ENCODE results near the gene RAVER1.
A peak's percentile ranks its signal among the peaks of the same experiment; 100 is the strongest.
"Not testable (repeated sequence)": the region's sequence is repeated elsewhere in the genome, so short reads cannot be mapped to it uniquely, and the experiment has no call there.

RAVER1 gene, protein sequence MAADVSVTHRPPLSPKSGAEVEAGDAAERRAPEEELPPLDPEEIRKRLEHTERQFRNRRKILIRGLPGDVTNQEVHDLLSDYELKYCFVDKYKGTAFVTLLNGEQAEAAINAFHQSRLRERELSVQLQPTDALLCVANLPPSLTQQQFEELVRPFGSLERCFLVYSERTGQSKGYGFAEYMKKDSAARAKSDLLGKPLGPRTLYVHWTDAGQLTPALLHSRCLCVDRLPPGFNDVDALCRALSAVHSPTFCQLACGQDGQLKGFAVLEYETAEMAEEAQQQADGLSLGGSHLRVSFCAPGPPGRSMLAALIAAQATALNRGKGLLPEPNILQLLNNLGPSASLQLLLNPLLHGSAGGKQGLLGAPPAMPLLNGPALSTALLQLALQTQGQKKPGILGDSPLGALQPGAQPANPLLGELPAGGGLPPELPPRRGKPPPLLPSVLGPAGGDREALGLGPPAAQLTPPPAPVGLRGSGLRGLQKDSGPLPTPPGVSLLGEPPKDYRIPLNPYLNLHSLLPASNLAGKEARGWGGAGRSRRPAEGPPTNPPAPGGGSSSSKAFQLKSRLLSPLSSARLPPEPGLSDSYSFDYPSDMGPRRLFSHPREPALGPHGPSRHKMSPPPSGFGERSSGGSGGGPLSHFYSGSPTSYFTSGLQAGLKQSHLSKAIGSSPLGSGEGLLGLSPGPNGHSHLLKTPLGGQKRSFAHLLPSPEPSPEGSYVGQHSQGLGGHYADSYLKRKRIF

GRCh38 chr19:10332965-10333757 is at the start of gene RAVER1:
Gene RAVER1, minus strand, starts transcription at chr19:10333529. Its CDS starts 22 bp downstream, at chr19:10333507.
- peak; percentile 94 for DNase-seq

- not testable (repeated sequence) for DNase-seq
These were observed 49.8 kb upstream of the RAVER1 start for GRCh38 chr19:10383223-10383499.

DNA sequence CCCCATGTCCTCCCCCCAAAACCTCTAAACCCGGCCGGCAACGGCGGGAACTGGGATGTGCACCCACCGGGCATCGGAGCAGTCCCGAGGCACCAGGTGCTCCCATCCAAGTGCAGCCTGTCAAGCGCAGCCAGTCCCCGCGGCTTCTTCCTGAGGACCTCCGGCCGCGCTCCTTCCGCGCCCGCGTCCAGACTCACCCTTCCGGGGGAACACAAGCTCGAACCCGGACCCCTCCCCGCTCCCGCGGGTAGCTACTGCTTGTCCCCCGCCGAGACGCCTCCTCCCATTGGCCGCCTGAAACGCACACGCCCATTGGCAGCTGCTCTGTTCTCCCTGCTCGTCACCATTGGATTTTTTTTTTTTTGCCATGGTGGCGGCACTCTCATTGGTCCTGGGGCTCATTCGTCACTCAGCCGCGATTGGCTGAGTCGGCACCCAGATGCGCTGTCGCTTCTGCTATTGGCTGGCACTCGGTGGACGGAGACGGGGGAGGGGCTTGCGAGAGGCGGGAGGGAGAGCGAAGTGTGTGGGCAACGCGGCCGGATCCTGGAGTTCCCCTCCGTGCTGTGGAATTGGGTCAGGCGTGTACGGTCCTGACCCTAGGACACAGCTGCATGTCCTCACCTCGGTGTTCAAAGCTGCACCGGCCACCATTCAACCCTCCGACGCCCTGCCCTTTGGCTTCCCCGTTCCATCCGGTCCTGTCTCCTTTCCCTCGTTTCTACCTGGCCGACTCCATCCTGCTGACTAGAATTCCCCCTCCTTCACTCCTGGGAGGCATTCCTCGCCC is 47.2 kb upstream of the RAVER1 start, which contains the start of gene TYK2:
Gene TYK2 (minus strand): TSS at position 260 of the 790 bp plus-strand sequence. CDS start 2,166 bp downstream, outside the sequence.
- peak; percentile 99 for DNase-seq

DNA sequence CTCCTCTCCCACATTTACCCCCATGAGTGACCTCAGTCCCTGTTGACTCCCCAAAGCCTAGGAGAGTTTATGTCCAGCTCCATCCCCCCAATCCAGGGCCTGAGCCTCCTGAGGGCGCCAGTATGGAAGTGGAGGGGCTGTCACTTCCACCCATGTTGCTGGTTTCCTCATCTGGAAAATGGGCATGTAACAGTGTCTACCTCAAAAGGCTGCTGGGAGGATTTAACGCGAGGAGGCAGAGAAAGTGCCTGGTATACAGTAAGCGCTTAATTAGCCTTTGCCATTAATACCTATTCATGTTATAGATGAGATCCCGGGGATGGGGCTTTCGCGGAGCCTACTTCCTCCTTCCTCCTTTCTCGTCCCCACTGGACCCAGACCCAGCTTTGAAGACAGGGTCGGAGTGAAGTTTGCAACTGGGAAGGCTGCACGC is 46.6 kb upstream of the RAVER1 start:
- no peak for DNase-seq

DNA sequence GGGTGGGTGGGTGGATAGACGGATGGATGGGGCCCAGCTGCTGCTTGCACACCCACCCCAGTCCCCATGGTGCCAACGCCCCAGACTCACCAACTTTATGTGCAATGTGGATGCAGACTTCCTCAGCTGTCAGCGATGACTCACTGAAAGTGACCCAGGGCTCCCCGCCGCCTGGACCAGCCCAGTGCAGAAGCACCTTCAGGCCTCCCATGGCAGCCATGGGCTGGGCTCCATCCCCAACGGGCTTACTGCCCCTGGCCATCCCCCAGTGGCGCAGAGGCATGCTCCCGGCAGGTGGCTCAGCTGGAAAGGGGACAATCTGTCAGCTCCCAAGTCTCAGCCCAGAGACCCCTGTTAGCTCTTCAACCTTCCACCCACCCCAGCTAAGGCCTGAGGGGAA is 44.8 kb upstream of the RAVER1 start:
- DNase-seq, result no peak

- DNase-seq, result not testable (repeated sequence)
These were observed 43.9 kb upstream of the RAVER1 start for GRCh38 chr19:10377140-10377640.

DNA sequence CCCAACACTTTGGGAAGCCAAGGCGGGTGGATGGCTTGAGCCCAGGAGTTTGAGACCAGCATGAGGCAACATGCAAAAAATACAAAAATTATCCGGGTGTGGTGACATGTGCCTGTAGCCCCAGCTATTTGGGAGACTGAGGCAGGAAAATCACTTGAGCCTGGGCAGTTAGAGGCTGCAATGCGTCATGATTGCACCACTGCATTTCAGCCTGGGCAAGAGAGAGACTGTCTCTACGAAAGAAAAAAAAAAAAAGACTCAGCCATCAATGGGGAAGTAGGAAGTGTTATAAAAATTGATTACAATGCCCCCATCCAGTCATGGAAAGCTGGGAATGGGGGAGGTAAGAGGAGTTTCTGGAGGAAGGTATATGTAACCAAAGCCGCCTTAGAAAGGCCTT is 41.6 kb upstream of the RAVER1 start:
- no peak for DNase-seq

- no peak for DNase-seq
These were observed 39.4 kb upstream of the RAVER1 start for GRCh38 chr19:10372690-10373089.

GRCh38 chr19:10368101-10368803 is 34.9 kb upstream of the RAVER1 start:
- no peak for DNase-seq

GRCh38 chr19:10366950-10367512 is 33.7 kb upstream of the RAVER1 start:
- DNase-seq, result not testable (repeated sequence)

DNA sequence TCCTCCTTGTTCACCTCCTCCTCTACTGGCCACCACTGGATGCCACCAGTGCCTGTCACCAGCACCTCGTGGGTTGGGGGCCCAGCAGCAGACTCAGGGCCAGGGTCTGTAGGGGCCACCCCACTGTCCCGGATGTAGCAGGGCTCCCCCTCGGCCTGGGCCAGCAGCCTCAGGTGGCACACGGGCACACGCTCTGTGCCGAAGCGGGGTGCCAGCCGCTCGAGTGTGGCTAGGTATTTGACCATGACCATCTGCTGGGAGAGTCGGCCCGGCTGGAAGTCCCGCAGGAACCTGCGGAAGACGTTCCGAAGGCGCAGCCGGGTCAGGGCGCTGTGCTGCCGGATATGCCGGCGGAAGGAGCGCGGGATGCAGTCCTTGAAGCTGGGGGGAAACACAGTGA is 32.2 kb upstream of the RAVER1 start:
- DNase-seq, result no peak

GRCh38 chr19:10364644-10365043 is 31.3 kb upstream of the RAVER1 start:
- no peak for DNase-seq

DNA sequence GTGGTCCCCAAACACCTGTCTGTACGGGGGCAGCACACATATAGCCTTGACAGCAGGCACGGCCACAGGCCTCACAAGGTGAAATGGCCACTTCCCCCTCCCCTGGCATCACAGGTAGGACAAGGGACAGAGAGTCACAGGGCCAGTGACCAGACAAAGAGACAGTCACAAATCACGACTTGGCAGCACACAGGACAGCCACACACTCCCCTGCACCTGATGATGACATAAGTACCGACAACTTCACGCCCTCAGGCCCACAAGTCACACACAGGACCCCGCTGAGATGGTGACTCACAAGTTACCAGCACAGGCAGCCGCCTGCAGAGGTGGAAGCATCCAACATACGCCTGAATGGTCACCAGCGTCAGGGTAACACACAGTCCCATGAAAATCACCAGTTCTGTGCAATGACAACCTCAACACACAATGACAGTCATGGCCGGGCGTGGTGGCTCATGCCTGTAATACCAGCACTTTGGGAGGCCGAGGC is 30.5 kb upstream of the RAVER1 start:
- DNase-seq, result no peak

DNA sequence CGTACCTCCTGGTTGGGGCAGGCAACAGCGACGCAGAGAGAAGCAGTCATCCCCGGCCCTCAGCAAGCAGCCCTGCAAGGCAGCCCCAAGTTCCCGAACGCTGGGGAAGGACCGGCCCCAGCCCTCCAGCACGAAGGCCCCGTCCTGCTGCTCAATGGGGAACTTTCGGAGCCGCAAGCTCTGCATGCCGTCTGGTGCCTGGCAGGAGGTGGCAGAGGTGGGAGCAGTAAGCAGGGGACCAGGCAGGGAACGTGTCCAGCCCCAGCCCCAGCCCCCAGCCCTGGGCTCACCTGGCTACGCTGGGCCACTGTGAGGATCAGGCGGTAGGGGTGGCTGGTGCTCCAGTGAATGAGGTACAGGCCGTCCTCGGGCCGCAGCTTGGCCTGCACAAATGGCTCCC is 28.9 kb upstream of the RAVER1 start:
- no peak for DNase-seq

DNA sequence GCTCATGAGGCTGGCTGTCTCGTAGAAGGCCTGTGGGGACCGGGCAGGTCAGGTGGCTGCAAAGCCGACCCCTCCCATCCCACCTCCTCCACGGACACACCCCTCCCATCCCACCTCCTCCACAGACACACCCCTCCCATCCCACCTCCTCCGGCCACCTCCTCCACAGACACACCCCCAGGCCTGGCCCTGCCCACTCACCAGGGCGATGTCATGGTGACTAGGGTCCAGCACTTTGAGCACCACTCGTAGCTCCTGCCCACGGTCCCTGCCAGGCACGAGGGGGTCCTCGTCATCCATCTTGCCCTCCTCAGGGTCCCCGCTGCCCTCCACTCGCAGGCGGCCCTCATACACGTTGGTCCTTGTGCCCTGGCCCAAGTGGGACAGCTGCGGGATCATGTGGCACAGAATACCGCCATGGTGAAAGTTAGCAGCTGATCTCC is 28.3 kb upstream of the RAVER1 start:
- no peak for DNase-seq

GRCh38 chr19:10356431-10356830 is 23.1 kb upstream of the RAVER1 start:
- DNase-seq, result no peak

DNA sequence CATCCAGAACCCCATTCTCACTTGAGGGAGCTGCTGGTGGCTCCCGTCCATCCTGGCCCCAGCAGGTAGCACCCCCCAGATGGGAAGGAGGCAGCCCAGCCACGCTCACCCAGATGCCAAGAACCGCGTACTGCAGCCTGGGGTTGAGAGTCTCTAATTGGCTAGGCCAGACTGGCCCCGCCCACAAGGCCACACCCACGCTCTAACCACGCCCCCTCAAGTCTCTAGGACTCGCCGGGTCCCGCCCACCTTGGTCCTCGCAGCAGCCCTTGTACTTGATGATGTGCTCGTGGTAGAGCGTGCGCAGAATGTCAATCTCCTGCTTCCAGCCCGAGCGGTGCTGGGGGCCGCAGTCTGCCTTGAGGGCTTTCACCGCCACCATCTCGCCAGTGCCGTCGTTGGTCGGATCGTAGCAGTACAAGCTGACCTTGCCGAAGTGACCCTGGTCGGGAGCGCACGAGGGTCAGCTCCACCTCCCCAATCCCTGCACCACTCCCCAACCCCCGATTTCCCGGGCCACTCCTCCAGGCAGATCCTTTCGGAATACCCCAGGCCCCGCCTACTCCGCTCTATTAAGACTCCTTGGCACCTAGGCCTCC is 20.6 kb upstream of the RAVER1 start:
- peak; percentile 90 for DNase-seq

DNA sequence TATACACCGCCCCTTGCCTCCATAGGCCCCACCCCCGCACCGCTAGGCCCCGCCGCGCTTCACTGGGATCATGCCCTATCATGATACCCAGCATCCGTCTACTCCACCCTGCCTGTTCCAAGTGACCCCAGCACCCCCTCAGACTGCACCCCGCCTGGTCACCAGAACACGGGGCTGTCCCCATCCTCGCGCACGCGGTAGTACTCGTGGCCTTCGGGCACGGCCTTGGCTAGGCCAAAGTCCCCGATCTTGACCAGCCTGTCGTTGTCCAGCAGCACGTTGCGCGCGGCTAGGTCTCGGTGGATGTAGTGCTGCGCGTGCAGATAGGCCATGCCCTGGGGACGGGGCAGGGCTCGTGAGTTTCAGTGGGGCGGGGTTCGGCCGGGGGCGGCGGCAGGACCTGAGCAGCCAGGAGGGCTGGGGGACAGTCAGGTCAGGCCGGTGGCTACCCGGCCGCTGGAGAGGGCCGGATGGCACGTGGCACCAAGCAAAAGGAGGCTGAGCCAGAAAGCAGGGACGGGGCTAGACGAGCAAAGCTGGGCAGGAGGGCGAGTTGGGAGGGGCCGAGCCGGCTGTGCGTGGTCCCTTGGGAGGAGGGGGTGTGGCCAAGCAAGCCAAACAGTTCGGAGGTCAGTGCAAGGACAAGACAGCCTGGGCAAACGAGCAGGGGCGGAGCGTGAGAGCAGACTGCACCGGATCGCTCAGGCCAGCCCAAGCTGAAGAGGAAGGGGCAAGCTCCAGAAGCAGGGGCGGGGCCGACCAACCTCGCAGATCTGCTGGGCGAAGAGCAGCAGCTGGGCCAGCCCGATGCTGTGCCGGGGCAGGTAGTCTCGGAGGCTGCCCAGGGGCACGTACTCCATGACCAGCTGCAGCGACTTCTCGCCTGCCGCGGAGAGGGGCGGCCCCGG is 19.7 kb upstream of the RAVER1 start:
- DNase-seq, result peak; percentile 94

DNA sequence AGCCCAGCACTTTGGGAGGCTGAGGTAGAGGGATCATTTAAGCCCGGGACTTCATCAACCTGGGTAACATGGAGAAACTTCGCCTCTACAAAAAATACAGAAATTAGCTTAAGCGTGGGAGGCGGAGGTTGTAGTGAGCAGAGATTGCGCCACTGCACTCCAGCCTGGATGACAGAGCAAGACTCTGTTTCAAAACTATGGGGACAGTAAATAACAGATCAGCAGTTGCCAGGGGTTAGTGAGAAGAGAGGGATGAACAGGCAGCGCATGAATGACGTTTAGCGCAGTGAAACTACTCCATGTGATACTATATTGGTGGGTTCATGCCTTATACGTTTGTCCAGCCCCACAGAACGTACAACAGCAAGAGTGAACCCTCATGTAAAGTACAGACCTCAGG is 13.2 kb upstream of the RAVER1 start:
- no peak for DNase-seq

DNA sequence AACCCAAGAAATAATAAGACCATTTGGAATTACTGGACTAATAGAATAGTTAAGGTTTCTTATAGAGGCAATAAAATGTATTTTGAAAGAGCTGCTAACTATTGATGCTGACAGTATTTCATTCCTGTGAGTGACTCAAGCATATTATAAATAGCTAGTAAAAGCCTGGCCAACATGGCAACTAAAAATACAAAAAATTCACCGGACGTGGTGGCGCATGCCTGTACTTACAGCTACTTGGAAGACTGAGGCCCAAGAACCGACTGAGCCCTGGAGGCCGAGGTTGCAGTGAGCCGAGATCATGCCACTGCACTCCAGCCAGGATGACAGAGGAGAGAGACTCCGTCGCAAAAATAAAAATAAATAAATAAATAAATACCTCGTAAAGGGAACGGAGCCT is 11.5 kb upstream of the RAVER1 start:
- DNase-seq, result no peak
